Fibroblast of lung (primary cell): ENCODE data around the gene SFXN3.

Source experiments
- EZH2 ChIP-seq: IDR thresholded peaks from 2 replicates; pipeline ENCODE4 v1.5.1; 2012; ENCODE audit warnings: low read length, control low read depth, mild to moderate bottlenecking; ENCODE audit errors: missing control alignments
- TF ChIP-seq, protein P1 (sequence below), 2 donors: IDR thresholded peaks in 1 of 2; conservative IDR thresholded peaks in 1 of 2; 1 replicate in 1 of 2; 2 replicates in 1 of 2; pipeline ENCODE4 v1.5.1; 2011 to 2012; ENCODE audit warnings: low read length in 2 of 2, control low read depth in 1 of 2, inconsistent platforms in 1 of 2, low read depth in 1 of 2, mild to moderate bottlenecking in 1 of 2

DNA sequence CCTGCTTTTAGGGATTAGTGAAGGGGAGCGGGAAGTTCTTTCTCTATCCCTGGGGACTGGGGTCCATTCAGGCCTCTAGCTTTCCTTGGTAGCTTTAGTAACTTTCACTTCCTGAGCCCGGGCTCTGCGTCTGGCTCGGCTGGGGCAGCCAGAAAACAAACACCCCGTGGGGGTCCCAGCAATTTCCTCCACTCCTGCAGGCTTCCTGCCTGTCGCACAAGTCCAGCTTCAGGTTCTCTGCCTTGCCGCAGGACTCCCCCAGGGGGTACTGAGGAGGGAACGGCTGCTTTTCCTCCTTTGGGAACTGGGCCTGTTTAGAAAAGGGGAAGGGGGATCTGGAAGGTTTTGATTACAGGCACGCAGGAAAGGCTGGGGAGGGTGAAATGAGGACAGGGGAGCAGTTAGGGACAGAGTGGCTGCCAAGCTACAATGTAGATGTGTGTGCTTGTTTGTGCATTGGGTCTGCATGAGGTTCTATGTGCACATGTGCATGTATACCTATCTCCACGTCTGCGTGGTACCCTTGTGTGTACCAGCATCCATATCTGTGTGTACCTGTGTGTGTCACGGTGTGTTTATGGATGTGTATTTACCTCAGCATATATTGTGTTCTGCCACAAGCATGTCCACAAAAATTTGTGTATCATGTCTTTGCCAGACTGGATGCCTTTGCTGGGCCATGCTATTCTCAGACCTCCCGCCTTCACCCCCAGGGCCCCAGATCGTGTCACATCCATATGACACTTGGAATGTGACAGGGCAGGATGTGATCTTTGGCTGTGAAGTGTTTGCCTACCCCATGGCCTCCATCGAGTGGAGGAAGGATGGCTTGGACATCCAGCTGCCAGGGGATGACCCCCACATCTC is 32.7 kb downstream of the SFXN3 start:
- TF ChIP-seq, protein P1, sequence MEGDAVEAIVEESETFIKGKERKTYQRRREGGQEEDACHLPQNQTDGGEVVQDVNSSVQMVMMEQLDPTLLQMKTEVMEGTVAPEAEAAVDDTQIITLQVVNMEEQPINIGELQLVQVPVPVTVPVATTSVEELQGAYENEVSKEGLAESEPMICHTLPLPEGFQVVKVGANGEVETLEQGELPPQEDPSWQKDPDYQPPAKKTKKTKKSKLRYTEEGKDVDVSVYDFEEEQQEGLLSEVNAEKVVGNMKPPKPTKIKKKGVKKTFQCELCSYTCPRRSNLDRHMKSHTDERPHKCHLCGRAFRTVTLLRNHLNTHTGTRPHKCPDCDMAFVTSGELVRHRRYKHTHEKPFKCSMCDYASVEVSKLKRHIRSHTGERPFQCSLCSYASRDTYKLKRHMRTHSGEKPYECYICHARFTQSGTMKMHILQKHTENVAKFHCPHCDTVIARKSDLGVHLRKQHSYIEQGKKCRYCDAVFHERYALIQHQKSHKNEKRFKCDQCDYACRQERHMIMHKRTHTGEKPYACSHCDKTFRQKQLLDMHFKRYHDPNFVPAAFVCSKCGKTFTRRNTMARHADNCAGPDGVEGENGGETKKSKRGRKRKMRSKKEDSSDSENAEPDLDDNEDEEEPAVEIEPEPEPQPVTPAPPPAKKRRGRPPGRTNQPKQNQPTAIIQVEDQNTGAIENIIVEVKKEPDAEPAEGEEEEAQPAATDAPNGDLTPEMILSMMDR (conservative IDR thresholded peaks at IDR 0.05 in 1 of 2, IDR thresholded peaks at IDR 0.05 in 1 of 2; ENCODE audit: low read depth in 1 of 2, low read length in 2 of 2) = no peak
- TF ChIP-seq EZH2 = no peak
